Measurements from ENCODE around the gene PIEZO2. TPM values are rescaled to one million over a fixed set of nuclear protein-coding genes. Genes with fewer than 3 reads are reported as not detected.

PIEZO2 gene
- total and polyA plus RNA-seq, 2 donors (not counting 1 experiment from before 2014, with no cell fraction given): not detected

- 90% methylated on average over 1 of the region's 6 CpGs for WGBS (ENCODE audit: insufficient coverage)
- Histone ChIP-seq H3K9me3 (ENCODE audit: control extremely low read depth in 1 of 3, control insufficient read depth in 2 of 3, insufficient read depth in 1 of 3, low read length in 2 of 3) (no peaks in the 10 kb centered on the region), H3K4me1 (ENCODE audit: control insufficient read depth in 2 of 2, insufficient read depth in 2 of 2, low read length in 2 of 2) (no peaks in the 10 kb centered on the region), H3K27me3 (replicated peaks in 1 of 4; ENCODE audit: control extremely low read depth in 1 of 4, control insufficient read depth in 3 of 4, insufficient read depth in 4 of 4, low read length in 3 of 4) (peaks cover 0 to 2% (median 1%) of the 10 kb centered on the region in 4 experiments), H3K79me2 (ENCODE audit: control insufficient read depth, insufficient read depth, low read length) (no peaks in the 10 kb centered on the region), H3K27ac (ENCODE audit: low read length in 2 of 2) (no peak overlapping the region), H3K4me3 (ENCODE audit: control extremely low read depth in 1 of 5, extremely low read depth in 1 of 5, insufficient read depth in 1 of 5, low read depth in 2 of 5, low read length in 4 of 5) (no peak overlapping the region), H3K4me2 (replicated peaks; ENCODE audit: low read depth, low read length, poor library complexity, severe bottlenecking) (no peak overlapping the region), H4K20me1 (ENCODE audit: control insufficient read depth, insufficient read depth, low read length, poor library complexity, severe bottlenecking) (no peaks in the 10 kb centered on the region), H2AFZ (ENCODE audit: insufficient read depth, low read depth, low read length, poor library complexity, severe bottlenecking) (no peak overlapping the region), H3K9ac (ENCODE audit: low read length) (no peak overlapping the region), H3K36me3 (replicated peaks in 1 of 2; ENCODE audit: control extremely low read depth in 1 of 2, control insufficient read depth in 1 of 2, extremely low read depth in 1 of 2, insufficient read depth in 2 of 2, low read length in 1 of 2) (no peaks in the 10 kb centered on the region)
- no peaks in the 10 kb centered on the region for H3K4me1 Mint-ChIP-seq
- no peaks in the 10 kb centered on the region for H3K9me3 Mint-ChIP-seq (ENCODE audit: insufficient read depth)
- DNase-seq: no peak
- no peak for TF ChIP-seq EZH2 (IDR thresholded peaks at IDR 0.05; ENCODE audit: borderline replicate concordance, insufficient read depth, low read depth, low read length, poor library complexity, severe bottlenecking)
- TF ChIP-seq, protein P1, sequence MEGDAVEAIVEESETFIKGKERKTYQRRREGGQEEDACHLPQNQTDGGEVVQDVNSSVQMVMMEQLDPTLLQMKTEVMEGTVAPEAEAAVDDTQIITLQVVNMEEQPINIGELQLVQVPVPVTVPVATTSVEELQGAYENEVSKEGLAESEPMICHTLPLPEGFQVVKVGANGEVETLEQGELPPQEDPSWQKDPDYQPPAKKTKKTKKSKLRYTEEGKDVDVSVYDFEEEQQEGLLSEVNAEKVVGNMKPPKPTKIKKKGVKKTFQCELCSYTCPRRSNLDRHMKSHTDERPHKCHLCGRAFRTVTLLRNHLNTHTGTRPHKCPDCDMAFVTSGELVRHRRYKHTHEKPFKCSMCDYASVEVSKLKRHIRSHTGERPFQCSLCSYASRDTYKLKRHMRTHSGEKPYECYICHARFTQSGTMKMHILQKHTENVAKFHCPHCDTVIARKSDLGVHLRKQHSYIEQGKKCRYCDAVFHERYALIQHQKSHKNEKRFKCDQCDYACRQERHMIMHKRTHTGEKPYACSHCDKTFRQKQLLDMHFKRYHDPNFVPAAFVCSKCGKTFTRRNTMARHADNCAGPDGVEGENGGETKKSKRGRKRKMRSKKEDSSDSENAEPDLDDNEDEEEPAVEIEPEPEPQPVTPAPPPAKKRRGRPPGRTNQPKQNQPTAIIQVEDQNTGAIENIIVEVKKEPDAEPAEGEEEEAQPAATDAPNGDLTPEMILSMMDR (IDR thresholded peaks at IDR 0.05): no peak
- ChIA-PET CTCF (no interaction called here), POLR2A (no interaction called here)
- H3K27me3 Mint-ChIP-seq: peaks cover 16% of the 10 kb centered on the region
- intact Hi-C loops (cut with micrococcal nuclease): no loop called here
- no peak overlapping the region for H3K4me3 Mint-ChIP-seq
- H3K27ac Mint-ChIP-seq: no peak overlapping the region
- ATAC-seq (ENCODE audit: low read depth): no peak
Measured at GRCh38 chr18:10776493-10776892, 372.9 kb downstream of the PIEZO2 start.

- no peaks in the 10 kb centered on the region for H3K4me1 ChIP-seq (ENCODE audit: control insufficient read depth in 2 of 2, insufficient read depth in 2 of 2, low read length in 2 of 2)
- intact Hi-C loops (cut with micrococcal nuclease): no loop called here
- H3K4me2 ChIP-seq (replicated peaks; ENCODE audit: low read depth, low read length, poor library complexity, severe bottlenecking): no peak overlapping the region
- H3K79me2 ChIP-seq (ENCODE audit: control insufficient read depth, insufficient read depth, low read length): no peaks in the 10 kb centered on the region
- no peaks in the 10 kb centered on the region for H3K36me3 ChIP-seq (replicated peaks in 1 of 2; ENCODE audit: control extremely low read depth in 1 of 2, control insufficient read depth in 1 of 2, extremely low read depth in 1 of 2, insufficient read depth in 2 of 2, low read length in 1 of 2)
- no peak overlapping the region for H2AFZ ChIP-seq (ENCODE audit: insufficient read depth, low read depth, low read length, poor library complexity, severe bottlenecking)
- no peaks in the 10 kb centered on the region for H3K9me3 ChIP-seq (ENCODE audit: control extremely low read depth in 1 of 3, control insufficient read depth in 2 of 3, insufficient read depth in 1 of 3, low read length in 2 of 3)
- CTCF ChIA-PET: no interaction called here
- TF ChIP-seq, protein P1 (IDR thresholded peaks at IDR 0.05): no peak
- TF ChIP-seq EZH2 (IDR thresholded peaks at IDR 0.05; ENCODE audit: borderline replicate concordance, insufficient read depth, low read depth, low read length, poor library complexity, severe bottlenecking): no peak
- no peaks in the 10 kb centered on the region for H3K9me3 Mint-ChIP-seq (ENCODE audit: insufficient read depth)
- no peak overlapping the region for H3K4me3 ChIP-seq (ENCODE audit: control extremely low read depth in 1 of 5, extremely low read depth in 1 of 5, insufficient read depth in 1 of 5, low read depth in 2 of 5, low read length in 4 of 5)
- POLR2A ChIA-PET: no interaction called here
- H4K20me1 ChIP-seq (ENCODE audit: control insufficient read depth, insufficient read depth, low read length, poor library complexity, severe bottlenecking): no peaks in the 10 kb centered on the region
- peaks cover 0 to 2% (median under 1%) of the 10 kb centered on the region in 4 experiments for H3K27me3 ChIP-seq (replicated peaks in 1 of 4; ENCODE audit: control extremely low read depth in 1 of 4, control insufficient read depth in 3 of 4, insufficient read depth in 4 of 4, low read length in 3 of 4)
- H3K9ac ChIP-seq (ENCODE audit: low read length): no peak overlapping the region
- DNase-seq (no peak), ATAC-seq (ENCODE audit: low read depth) (no peak)
- H3K4me3 Mint-ChIP-seq: no peak overlapping the region
- H3K27me3 Mint-ChIP-seq: peaks cover 13% of the 10 kb centered on the region
- H3K4me1 Mint-ChIP-seq: no peaks in the 10 kb centered on the region
- 72% methylated on average over 2 of the region's 5 CpGs for WGBS (ENCODE audit: insufficient coverage)
- H3K27ac Mint-ChIP-seq: no peak overlapping the region
- no peak overlapping the region for H3K27ac ChIP-seq (ENCODE audit: low read length in 2 of 2)
Measured at GRCh38 chr18:10775026-10775425, 374.3 kb downstream of the PIEZO2 start.

Measured in B cell (primary cell).